OCI-LY7 (cell line): Measurements from ENCODE around the gene CCNL1. TPM values are rescaled to one million over a fixed set of nuclear protein-coding genes. Genes with fewer than 3 reads are reported as not detected.

ENCODE experiments used
- BruUV-seq: library from RNA; stranded (reverse); fragments of 400-500 nt; replicated peaks from 2 replicates; lab custom pipeline; 2021; lab: Mats Ljungman, UMichigan
- CTCF ChIA-PET: fragments of 300-600 bp; sonication (Branson Sonifier 250); formaldehyde crosslinking; loops from one replicate; lab custom pipeline; 2022; ENCODE audit warnings: antibody characterized with exemption; ENCODE audit not compliant: unreplicated experiment; lab: Charles Lee
- POLR2A ChIA-PET: fragments of 300-600 bp; sonication (Branson Sonifier 250); formaldehyde crosslinking; loops from one replicate; lab custom pipeline; 2022; ENCODE audit warnings: antibody characterized with exemption; lab: Charles Lee
- DNase-seq: peaks from one replicate; pipeline ENCODE4 v3.0.0-alpha.2; 2015; ENCODE audit warnings: low spot score
- H2AFZ ChIP-seq: fragments of 200-600 bp; sonication (generic), shearing (Covaris generic); 2 replicates; pipeline ENCODE4 v1.6.1; 2014; ENCODE audit warnings: mild to moderate bottlenecking, antibody characterized with exemption, low read length, moderate library complexity
- H3K27ac ChIP-seq: fragments of 200-600 bp; sonication (generic); 2 replicates; pipeline ENCODE4 v1.5.1; 2014; ENCODE audit warnings: mixed run types, low read depth, mild to moderate bottlenecking, moderate library complexity, low read length, inconsistent platforms; ENCODE audit not compliant: poor library complexity, severe bottlenecking
- H3K36me3 ChIP-seq: fragments of 200-600 bp; sonication (generic); 2 replicates; pipeline ENCODE4 v1.6.1; 2014; ENCODE audit warnings: mild to moderate bottlenecking, antibody characterized with exemption, low read length, moderate library complexity, mixed read lengths; ENCODE audit not compliant: insufficient read depth
- H3K4me1 ChIP-seq: fragments of 200-600 bp; sonication (generic); 2 replicates; pipeline ENCODE4 v1.5.1; 2014; ENCODE audit warnings: mild to moderate bottlenecking, low read length; ENCODE audit not compliant: insufficient read depth, poor library complexity, severe bottlenecking
- H3K4me2 ChIP-seq: fragments of 200-600 bp; sonication (generic); 2 replicates; pipeline ENCODE4 v1.6.1; 2014; ENCODE audit warnings: mild to moderate bottlenecking, low read length
- H3K4me3 ChIP-seq: fragments of 200-600 bp; sonication (generic); 2 replicates; pipeline ENCODE4 v1.5.1; 2014; ENCODE audit warnings: mild to moderate bottlenecking, low read depth, low read length; ENCODE audit not compliant: poor library complexity, severe bottlenecking
- H3K79me2 ChIP-seq: fragments of 200-600 bp; sonication (generic); 2 replicates; pipeline ENCODE4 v1.6.1; 2016; ENCODE audit warnings: low read depth, mild to moderate bottlenecking, low read length, moderate library complexity, mixed read lengths; ENCODE audit not compliant: insufficient read depth
- H3K9me2 ChIP-seq: fragments of 200-600 bp; sonication (generic); 2 replicates; pipeline ENCODE4 v1.6.1; 2016; ENCODE audit warnings: mild to moderate bottlenecking, low read length, mixed read lengths; ENCODE audit not compliant: insufficient read depth
- H3K9me3 ChIP-seq: fragments of 200-600 bp; sonication (generic); 2 replicates; pipeline ENCODE4 v1.6.1; 2014; ENCODE audit warnings: mild to moderate bottlenecking, mixed run types, low read length, mixed read lengths
- H4K20me1 ChIP-seq: fragments of 200-600 bp; sonication (generic); 2 replicates; pipeline ENCODE4 v1.6.1; 2014; ENCODE audit warnings: mild to moderate bottlenecking, antibody characterized with exemption, low read length, moderate library complexity, mixed read lengths; ENCODE audit not compliant: insufficient read depth
- CTCF ChIP-seq: fragments of 200-600 bp; sonication (generic); conservative IDR thresholded peaks from 2 replicates; pipeline ENCODE4 v1.5.1; 2014; ENCODE audit warnings: mild to moderate bottlenecking, antibody characterized with exemption, low read length, moderate library complexity, mixed read lengths
- EZH2phosphoT487 ChIP-seq: fragments of 200-600 bp; sonication (generic); IDR thresholded peaks from 2 replicates; pipeline ENCODE4 v1.6.1; 2018; ENCODE audit warnings: low read depth, borderline replicate concordance, mild to moderate bottlenecking, mixed run types, antibody characterized with exemption, low read length, moderate library complexity, mixed read lengths
- intact Hi-C: fragments of 100-400 bp; cut with micrococcal nuclease; formaldehyde crosslinking; loops from one replicate; pipeline ENCODE4 v1.10.0; 2022; ENCODE audit not compliant: unreplicated experiment
- total RNA-seq, 2 experiments: library from RNA; depleted of rRNA in 1 of 2; stranded (reverse); fragments of >200 nt in 1 of 2; shearing (Covaris generic) in 1 of 2; gene quantifications; 2 replicates each; pipeline ENCODE4 v1.2.3, GENCODE V29; 2014 to 2022

The CCNL1 gene
- total RNA-seq, 2 experiments from 2014 or later: 158 to 280 TPM

GRCh38 chr3:157157836-157158235 is 2.1 kb downstream of the CCNL1 start:
- POLR2A ChIA-PET: no interaction called here

GRCh38 chr3:157156837-157157635 is 2.9 kb downstream of the CCNL1 start:
- no TSS peak for BruUV-seq
- H4K20me1 ChIP-seq: peaks cover 69% of the 10 kb centered on the region
- no peak for TF ChIP-seq EZH2phosphoT487
- TF ChIP-seq CTCF: no peak
- peaks cover 92% of the 10 kb centered on the region for H3K79me2 ChIP-seq
- H3K4me2 ChIP-seq: peak overlapping the region; percentile 94
- ChIA-PET CTCF (no interaction called here), POLR2A (interaction anchor here (1.0 to 2.8 kb wide), 6 partner anchors 13 to 671 kb away, joined by 3 to 14 read pairs (median 6); no protein-coding TSS in a partner anchor)
- peaks cover 75% of the 10 kb centered on the region for H3K36me3 ChIP-seq
- H3K4me3 ChIP-seq: peak overlapping the region; percentile 88
- H3K9me3 ChIP-seq: no peaks in the 10 kb centered on the region
- no peak for DNase-seq
- H3K4me1 ChIP-seq: peaks cover 58% of the 10 kb centered on the region
- intact Hi-C loops: no loop called here
- no peak overlapping the region for H2AFZ ChIP-seq
- H3K27ac ChIP-seq: no peak overlapping the region
- no peaks in the 10 kb centered on the region for H3K9me2 ChIP-seq

More at GRCh38 chr3:157157836-157158235, 2.1 kb downstream of the CCNL1 start:
- CTCF ChIA-PET: no interaction called here
- Histone ChIP-seq H3K79me2 (peaks cover 84% of the 10 kb centered on the region), H3K9me3 (no peaks in the 10 kb centered on the region), H3K9me2 (no peaks in the 10 kb centered on the region), H3K4me1 (peaks cover 58% of the 10 kb centered on the region), H3K4me3 (peak overlapping the region; percentile 88), H2AFZ (no peak overlapping the region), H3K36me3 (peaks cover 71% of the 10 kb centered on the region), H4K20me1 (peaks cover 62% of the 10 kb centered on the region), H3K27ac (no peak overlapping the region), H3K4me2 (peak overlapping the region; percentile 94)
- no peak for DNase-seq
- no TSS peak for BruUV-seq
- intact Hi-C loops: loop anchor here (2.0 kb wide), 1 partner anchor 13 kb away; no protein-coding TSS in a partner anchor
- TF ChIP-seq CTCF: no peak
- no peak for TF ChIP-seq EZH2phosphoT487

GRCh38 chr3:157155591-157155990 is 4.4 kb downstream of the CCNL1 start:
- H4K20me1 ChIP-seq: peaks cover 83% of the 10 kb centered on the region
- ChIA-PET CTCF (no interaction called here), POLR2A (interaction anchor here (0.6 to 2.8 kb wide), 7 partner anchors 10 to 238 kb away, joined by 3 to 14 read pairs (median 7); no protein-coding TSS in a partner anchor)
- peaks cover 97% of the 10 kb centered on the region for H3K79me2 ChIP-seq
- H3K4me1 ChIP-seq: peaks cover 50% of the 10 kb centered on the region
- no peak overlapping the region for H3K27ac ChIP-seq
- no peaks in the 10 kb centered on the region for H3K9me2 ChIP-seq
- H3K4me3 ChIP-seq: peak overlapping the region; percentile 88
- DNase-seq: no peak
- no peaks in the 10 kb centered on the region for H3K9me3 ChIP-seq
- peak overlapping the region; percentile 94 for H3K4me2 ChIP-seq
- no peak for TF ChIP-seq CTCF
- TF ChIP-seq EZH2phosphoT487: no peak
- BruUV-seq: no TSS peak
- intact Hi-C loops: no loop called here
- no peak overlapping the region for H2AFZ ChIP-seq
- H3K36me3 ChIP-seq: peaks cover 87% of the 10 kb centered on the region
